HCT116 (cell line): ENCODE results near the gene MEN1. TPM values are rescaled to one million over a fixed set of nuclear protein-coding genes. Genes with fewer than 3 reads are reported as not detected.

Experiments
- ATAC-seq: fragments of 200-7000 bp; cut with Tn5 transposase; 2 replicates; pipeline ENCODE4 v1.9.1; 2020; ENCODE audit warnings: mild to moderate bottlenecking, moderate library complexity
- BruUV-seq: library from RNA; stranded (reverse); fragments of 400-500 nt; replicated peaks from 2 replicates; lab custom pipeline; 2021; lab: Mats Ljungman, UMichigan
- CTCF ChIA-PET: fragments of 300-600 bp; sonication (Branson Sonifier 250); formaldehyde crosslinking; loops from one replicate; lab custom pipeline; 2021; ENCODE audit warnings: antibody characterized with exemption; lab: Charles Lee
- POLR2A ChIA-PET: fragments of 300-600, 350-600 bp; sonication (Branson Sonifier 250); formaldehyde crosslinking; loops from one replicate; lab custom pipeline; 2021; ENCODE audit warnings: antibody characterized with exemption; lab: Charles Lee
- RAD21 ChIA-PET, 2 experiments: fragments of 300-600 bp; sonication (Branson Sonifier 250); formaldehyde crosslinking; loops; one replicate each; lab custom pipeline; 2023; ENCODE audit warnings: low total read pairs in 2 of 2; ENCODE audit not compliant: uncharacterized antibody in 2 of 2, unreplicated experiment in 2 of 2, low non-redundant PET in 1 of 2; lab: Charles Lee
- DNase-seq: peaks from one replicate; pipeline ENCODE4 v3.0.0-alpha.2; 2010; ENCODE audit warnings: low read depth, low spot score
- H2AFZ ChIP-seq: fragments of 200-600 bp; shearing (Covaris generic), sonication (generic); 2 replicates; pipeline ENCODE4 v1.6.1; 2017; ENCODE audit warnings: low read depth, mixed run types, mixed read lengths, antibody characterized with exemption, low read length; ENCODE audit not compliant: poor library complexity, severe bottlenecking
- H3K27ac ChIP-seq: 2 replicates; pipeline ENCODE4 v1.5.1; 2012; ENCODE audit warnings: low read depth, low read length
- H3K27me3 ChIP-seq: fragments of 200-600 bp; sonication (generic); 2 replicates; pipeline ENCODE4 v1.6.1; 2016; ENCODE audit warnings: mixed run types, low read length, mixed read lengths; ENCODE audit not compliant: insufficient read depth
- H3K36me3 ChIP-seq, 2 experiments: fragments of 200-500 bp in 1 of 2; fragments of 200-600 bp in 1 of 2; sonication (Bioruptor generic) in 1 of 2; sonication (generic) in 1 of 2; 2 replicates each; pipeline versions ENCODE4 v1.5.1 to v1.6.1; 2014 to 2016; ENCODE audit warnings: low read length in 2 of 2, inconsistent platforms in 1 of 2, mixed read lengths in 1 of 2, mixed run types in 1 of 2; ENCODE audit not compliant: insufficient read depth in 2 of 2, control insufficient read depth in 1 of 2
- H3K4me1 ChIP-seq, 2 experiments: fragments of 200-600 bp in 1 of 2; sonication (generic) in 1 of 2; 2 replicates each; pipeline versions ENCODE4 v1.5.1 to v1.6.1; 2012 to 2017; ENCODE audit warnings: low read length in 2 of 2, inconsistent platforms in 1 of 2, mild to moderate bottlenecking in 1 of 2, mixed read lengths in 1 of 2, mixed run types in 1 of 2, moderate library complexity in 1 of 2; ENCODE audit not compliant: insufficient read depth in 2 of 2, control insufficient read depth in 1 of 2
- H3K4me2 ChIP-seq: fragments of 200-600 bp; sonication (generic); 2 replicates; pipeline ENCODE4 v1.6.1; 2017; ENCODE audit warnings: mixed run types, low read length, mixed read lengths
- H3K4me3 ChIP-seq, 2 experiments: fragments of 200-600 bp in 1 of 2; sonication (generic) in 1 of 2; replicated peaks in 1 of 2; 2 replicates each; pipeline ENCODE4 v1.5.1; 2011 to 2016; ENCODE audit warnings: low read length in 2 of 2, control low read depth in 1 of 2, low read depth in 1 of 2, mild to moderate bottlenecking in 1 of 2, mixed read lengths in 1 of 2, mixed run types in 1 of 2
- H3K79me2 ChIP-seq: fragments of 200-600 bp; sonication (generic); 2 replicates; pipeline ENCODE4 v1.6.1; 2017; ENCODE audit warnings: mild to moderate bottlenecking, mixed run types, low read length, moderate library complexity, mixed read lengths; ENCODE audit not compliant: insufficient read depth
- H3K9ac ChIP-seq: fragments of 200-600 bp; sonication (generic); 2 replicates; pipeline ENCODE4 v1.6.1; 2016; ENCODE audit warnings: low read length, mixed read lengths
- H3K9me2 ChIP-seq: fragments of 200-600 bp; sonication (generic), shearing (Covaris generic); 2 replicates; pipeline ENCODE4 v1.6.1; 2017; ENCODE audit warnings: mixed run types, mild to moderate bottlenecking, moderate library complexity; ENCODE audit not compliant: insufficient read depth
- H3K9me3 ChIP-seq, 2 experiments: fragments of 200-500 bp in 1 of 2; fragments of 200-600 bp in 1 of 2; sonication (Bioruptor generic) in 1 of 2; sonication (generic) in 1 of 2; 2 replicates each; pipeline ENCODE4 v1.6.1; 2014 to 2017; ENCODE audit warnings: low read length in 2 of 2, mixed read lengths in 2 of 2, inconsistent platforms in 1 of 2, low read depth in 1 of 2, mild to moderate bottlenecking in 1 of 2, mixed run types in 1 of 2, moderate library complexity in 1 of 2; ENCODE audit not compliant: control insufficient read depth in 1 of 2, insufficient read depth in 1 of 2
- H4K20me1 ChIP-seq: fragments of 200-600 bp; sonication (generic), shearing (Covaris generic); 2 replicates; pipeline ENCODE4 v1.6.1; 2017; ENCODE audit warnings: mixed run types, mild to moderate bottlenecking, moderate library complexity; ENCODE audit not compliant: insufficient read depth
- ATF3 ChIP-seq: IDR thresholded peaks from 2 replicates; pipeline ENCODE4 v1.6.1; 2012
- CBX3 ChIP-seq: IDR thresholded peaks from 2 replicates; pipeline ENCODE4 v1.6.1; 2012; ENCODE audit warnings: low read depth
- ELF1 ChIP-seq: IDR thresholded peaks from 2 replicates; pipeline ENCODE4 v1.6.1; 2012; ENCODE audit warnings: low read depth, borderline replicate concordance
- POLR2AphosphoS5 ChIP-seq: IDR thresholded peaks from 2 replicates; pipeline ENCODE4 v1.6.1; 2011; ENCODE audit warnings: mild to moderate bottlenecking, low read depth, low read length, moderate library complexity
- SP1 ChIP-seq: IDR thresholded peaks from 2 replicates; pipeline ENCODE4 v1.6.1; 2012; ENCODE audit warnings: low read depth
- YY1 ChIP-seq: IDR thresholded peaks from 2 replicates; pipeline ENCODE4 v1.6.1; 2011; ENCODE audit warnings: low read length, low read depth, moderate library complexity, mild to moderate bottlenecking; ENCODE audit not compliant: insufficient replicate concordance; ENCODE audit errors: extremely low read depth
- ZBTB33 ChIP-seq: IDR thresholded peaks from 2 replicates; pipeline ENCODE4 v1.6.1; 2011; ENCODE audit warnings: mild to moderate bottlenecking, low read length, moderate library complexity; ENCODE audit not compliant: insufficient replicate concordance; ENCODE audit errors: extremely low read depth
- intact Hi-C: fragments of 100-400 bp; cut with micrococcal nuclease; formaldehyde crosslinking; loops from 2 replicates; pipeline ENCODE4 v1.10.0; 2022
- total RNA-seq: library from RNA; stranded (reverse); gene quantifications from one replicate; pipeline ENCODE4 v1.2.1, GENCODE V29; 2021; ENCODE audit not compliant: unreplicated experiment

The MEN1 gene
- total RNA-seq, 1 experiment from 2014 or later: 62.1 TPM

- H3K36me3 ChIP-seq: no peaks in the 10 kb centered on the region; a peak in 1 of 4 replicates
- no peaks in the 10 kb centered on the region for H3K9me3 ChIP-seq
- intact Hi-C loops: no loop called here
- no peak overlapping the region for H3K4me2 ChIP-seq
- TF ChIP-seq CBX3 (no peak), ATF3 (no peak), POLR2AphosphoS5 (no peak), ELF1 (no peak), ZBTB33 (no peak), YY1 (no peak), SP1 (no peak)
- H3K27ac ChIP-seq: no peak overlapping the region
- BruUV-seq: no TSS peak
- H2AFZ ChIP-seq: no peak overlapping the region
- no peaks in the 10 kb centered on the region for H3K27me3 ChIP-seq
- ATAC-seq (no peak), DNase-seq (no peak)
- RAD21 ChIA-PET: no interaction called here
- POLR2A ChIA-PET: interaction anchor here (0.6 kb wide), 1 partner anchor 61 kb away, joined by 3 read pairs; no protein-coding TSS in a partner anchor
- CTCF ChIA-PET: no interaction called here
- H3K4me1 ChIP-seq: peaks cover 15 to 30% of the 10 kb centered on the region in 2 experiments; a peak in 3 of 4 replicates
- H3K4me3 ChIP-seq: no peak overlapping the region
- no peaks in the 10 kb centered on the region for H3K79me2 ChIP-seq
- no peaks in the 10 kb centered on the region for H3K9me2 ChIP-seq
- no peak overlapping the region for H3K9ac ChIP-seq
- H4K20me1 ChIP-seq: no peaks in the 10 kb centered on the region
These were observed 13.4 kb downstream of the MEN1 start for GRCh38 chr11:64796757-64797541.
